ENCODE measurements around the gene TMCO4. TPM values are rescaled to one million over a fixed set of nuclear protein-coding genes. Genes with fewer than 3 reads are reported as not detected.
"Not testable (repeated sequence)": the region's sequence is repeated elsewhere in the genome, so short reads cannot be mapped to it uniquely, and the experiment has no call there.

The TMCO4 gene
- total and polyA plus RNA-seq, 2 of the 8 experiments (the other 6 are each of a cell fraction or from before 2014, with no cell fraction given), result 3.0 to 3.1 TPM

- FAIRE-seq, result peak; percentile 93
Observed at GRCh38 chr1:19816737-19817086, 17.0 kb upstream of the TMCO4 start.

More at GRCh38 chr1:19816737-19817086, 17.0 kb upstream of the TMCO4 start:
- peaks cover 10 to 19% (median 11%) of the 10 kb centered on the region in 4 experiments for H3K4me1 ChIP-seq (replicated peaks in 1 of 4; ENCODE audit: control insufficient read depth in 3 of 4, insufficient read depth in 4 of 4, low read length in 3 of 4)
- not testable (repeated sequence) for H3K79me1 ChIP-seq (ENCODE audit: low read depth, low read length); H3K9me3 ChIP-seq (ENCODE audit: insufficient read depth in 2 of 2, low read depth in 1 of 2, low read length in 1 of 2); H3K18ac ChIP-seq (ENCODE audit: extremely low read depth, low read length); H4K20me1 ChIP-seq (replicated peaks in 1 of 2; ENCODE audit: control insufficient read depth in 1 of 2, insufficient read depth in 2 of 2, low read length in 2 of 2); H3K79me2 ChIP-seq (ENCODE audit: control insufficient read depth in 1 of 2, insufficient read depth in 2 of 2, low read length in 2 of 2); H3K56ac ChIP-seq (replicated peaks; ENCODE audit: insufficient read length, low read depth, low read length); H3K23me2 ChIP-seq (ENCODE audit: low read depth, low read length); H2BK15ac ChIP-seq (ENCODE audit: low read length); H4K5ac ChIP-seq (ENCODE audit: insufficient read length, low read depth, low read length); H4K91ac ChIP-seq (replicated peaks; ENCODE audit: insufficient read length, low read length); H2AFZ ChIP-seq (ENCODE audit: low read length); H3K27me3 ChIP-seq (replicated peaks in 1 of 4; ENCODE audit: control insufficient read depth in 3 of 4, extremely low read depth in 1 of 4, insufficient read depth in 3 of 4, low read length in 3 of 4); H3K4me3 ChIP-seq (ENCODE audit: extremely low read depth in 1 of 4, insufficient read depth in 2 of 4, low read depth in 3 of 4, low read length in 4 of 4); DNase-seq (ENCODE audit: low read depth in 1 of 2, low spot score in 2 of 2); H3K23ac ChIP-seq (ENCODE audit: insufficient read length); H3K14ac ChIP-seq (ENCODE audit: insufficient read length); H4K8ac ChIP-seq (ENCODE audit: extremely low read depth, insufficient read depth, low read length); H3K27ac ChIP-seq (ENCODE audit: low read depth, low read length); H3K36me3 ChIP-seq (ENCODE audit: control insufficient read depth in 2 of 4, insufficient read depth in 4 of 4, low read length in 3 of 4); H2BK20ac ChIP-seq (ENCODE audit: low read length); H3K4ac ChIP-seq (replicated peaks; ENCODE audit: insufficient read length, low read depth, low read length); H2BK120ac ChIP-seq (replicated peaks; ENCODE audit: low read depth, low read length); H3K9ac ChIP-seq (replicated peaks in 1 of 4; ENCODE audit: extremely low read depth in 1 of 4, low read depth in 3 of 4, low read length in 3 of 4)
- 0 out of 2 replicates have a peak overlapping the region, but pooled peaks have one; percentile 75 for H2AK5ac ChIP-seq (ENCODE audit: low read depth, low read length)
- 5% methylated on average over 1 of the region's 1 CpG; no CpG with 5 or more reads in 1 of the 2 experiments for WGBS, 2 experiments (ENCODE audit: extremely low coverage in 1 of 2, insufficient coverage in 1 of 2, insufficient read length in 1 of 2, insufficient replicate concordance in 2 of 2, low coverage in 1 of 2, low lambda C conversion rate in 2 of 2, missing lambda C conversion rate in 1 of 2)
- H2BK12ac ChIP-seq (ENCODE audit: low read depth, low read length), result 0 out of 2 replicates have a peak overlapping the region, but pooled peaks have one; percentile 41
- H2BK5ac ChIP-seq (ENCODE audit: low read depth, low read length), result peak overlapping the region; percentile 95; the same call in 1 of the 2 replicates
- POLR2A ChIA-PET (ENCODE audit: partially characterized antibody), result interaction anchor here (0.8 to 2.0 kb wide), 3 partner anchors 36 to 65 kb away, joined by 3 to 5 read pairs (median 3); partner anchors contain the start of gene OTUD3
- H3K4me2 ChIP-seq (ENCODE audit: insufficient read depth in 1 of 2, low read depth in 2 of 2, low read length in 2 of 2), result peak overlapping the region; percentile 32 to 50; a peak in 3 of 4 replicates
- TF ChIP-seq HDAC2 (IDR thresholded peaks at IDR 0.05; ENCODE audit: borderline replicate concordance in 1 of 2, low read depth in 2 of 2, low read length in 2 of 2) (0 out of 4 replicates have a peak, but pooled peaks of 1 of the 2 experiments have one; percentile 6), TCF12 (IDR thresholded peaks at IDR 0.05; ENCODE audit: low read depth, low read length) (0 out of 2 replicates have a peak, but pooled peaks have one; percentile 47), SP1 (IDR thresholded peaks at IDR 0.05; ENCODE audit: low read depth, low read length) (peak; percentile 24; the same call in 1 of the 2 replicates), NANOG (IDR thresholded peaks at IDR 0.05; ENCODE audit: insufficient read depth, low read depth, low read length, poor library complexity, severe bottlenecking) (peak; percentile 52)
- CTCF ChIA-PET (ENCODE audit: partially characterized antibody), result interaction anchor here (0.8 to 1.8 kb wide), 6 partner anchors 16 to 112 kb away, joined by 3 to 7 read pairs (median 5); no protein-coding TSS in a partner anchor

Data from H1 (cell line).